OCI-LY1 (cell line): ENCODE measurements around the gene SEMA4C.

ENCODE experiments used
- H2AFZ ChIP-seq: fragments of 200-600 bp; sonication (generic), shearing (Covaris generic); 2 replicates; pipeline ENCODE4 v1.6.0; 2014; ENCODE audit warnings: antibody characterized with exemption, mild to moderate bottlenecking, low read length
- H3F3A ChIP-seq: fragments of 200-600 bp; sonication (generic), shearing (Covaris generic); 2 replicates; pipeline ENCODE4 v1.6.0; 2014; ENCODE audit warnings: mild to moderate bottlenecking, antibody characterized with exemption, low read length, moderate library complexity; ENCODE audit not compliant: insufficient read depth
- H3K27ac ChIP-seq: fragments of 200-600 bp; sonication (generic); 2 replicates; pipeline ENCODE4 v1.5.1; 2014; ENCODE audit warnings: low read length, mixed run types, mild to moderate bottlenecking, low read depth; ENCODE audit not compliant: poor library complexity, severe bottlenecking
- H3K27me3 ChIP-seq: fragments of 200-600 bp; sonication (generic); 2 replicates; pipeline ENCODE4 v1.6.0; 2014; ENCODE audit warnings: antibody characterized with exemption, mild to moderate bottlenecking, low read length, moderate library complexity; ENCODE audit not compliant: insufficient read depth
- H3K36me3 ChIP-seq: fragments of 200-600 bp; sonication (generic); 2 replicates; pipeline ENCODE4 v1.6.1; 2014; ENCODE audit warnings: mild to moderate bottlenecking, antibody characterized with exemption, low read length, moderate library complexity, mixed read lengths; ENCODE audit not compliant: insufficient read depth
- H3K4me1 ChIP-seq: fragments of 200-600 bp; sonication (generic); 2 replicates; pipeline ENCODE4 v1.5.1; 2014; ENCODE audit warnings: mild to moderate bottlenecking, low read length, moderate library complexity; ENCODE audit not compliant: insufficient read depth, severe bottlenecking
- H3K4me2 ChIP-seq: fragments of 200-600 bp; sonication (generic), shearing (Covaris generic); 2 replicates; pipeline ENCODE4 v1.6.1; 2014; ENCODE audit warnings: low read length
- H3K4me3 ChIP-seq: fragments of 200-600 bp; sonication (generic); 2 replicates; pipeline ENCODE4 v1.5.1; 2014; ENCODE audit warnings: low read length, low read depth, mild to moderate bottlenecking, mixed read lengths; ENCODE audit not compliant: poor library complexity, severe bottlenecking
- H3K79me2 ChIP-seq: fragments of 200-600 bp; shearing (Covaris generic); 2 replicates; pipeline ENCODE4 v1.6.1; 2016; ENCODE audit warnings: mixed run types, low read length, mixed read lengths; ENCODE audit not compliant: insufficient read depth
- H3K9ac ChIP-seq: fragments of 200-600 bp; sonication (generic), shearing (Covaris generic); 2 replicates; pipeline ENCODE4 v1.6.1; 2014; ENCODE audit warnings: mild to moderate bottlenecking, low read length, mixed read lengths
- H3K9me2 ChIP-seq: fragments of 200-600 bp; sonication (generic), shearing (Covaris generic); 2 replicates; pipeline ENCODE4 v1.6.1; 2014; ENCODE audit warnings: low read depth, mild to moderate bottlenecking, low read length, mixed read lengths
- H3K9me3 ChIP-seq: fragments of 200-600 bp; shearing (Covaris generic); 2 replicates; pipeline ENCODE4 v1.6.1; 2014; ENCODE audit warnings: low read length, mixed read lengths
- H4K20me1 ChIP-seq: fragments of 200-600 bp; sonication (generic), shearing (Covaris generic); 2 replicates; pipeline ENCODE4 v1.6.0; 2016; ENCODE audit warnings: mild to moderate bottlenecking, low read length; ENCODE audit not compliant: insufficient read depth
- CTCF ChIP-seq: fragments of 200-600 bp; sonication (generic), shearing (Covaris generic); IDR thresholded peaks from 2 replicates; pipeline ENCODE4 v1.5.1; 2017; ENCODE audit warnings: mild to moderate bottlenecking, antibody characterized with exemption, low read length, moderate library complexity, mixed read lengths
- EZH2 ChIP-seq: fragments of 200-600 bp; sonication (generic), shearing (Covaris generic); IDR thresholded peaks from 2 replicates; pipeline ENCODE4 v1.8.0; 2017; ENCODE audit warnings: borderline replicate concordance, mixed run types, mild to moderate bottlenecking, antibody characterized with exemption, low read length, moderate library complexity, mixed read lengths

SEMA4C gene

GRCh38 chr2:96888072-96889011 is 18.5 kb upstream of the SEMA4C start:
- H3K4me2 ChIP-seq = no peak overlapping the region
- no peaks in the 10 kb centered on the region for H3K27me3 ChIP-seq
- no peak overlapping the region for H3K9ac ChIP-seq
- no peak overlapping the region for H2AFZ ChIP-seq
- TF ChIP-seq EZH2 = no peak
- no peak for TF ChIP-seq CTCF
- H3K4me1 ChIP-seq = no peaks in the 10 kb centered on the region
- H3F3A ChIP-seq = no peaks in the 10 kb centered on the region
- no peaks in the 10 kb centered on the region for H3K36me3 ChIP-seq
- H4K20me1 ChIP-seq = no peaks in the 10 kb centered on the region
- H3K9me3 ChIP-seq = no peaks in the 10 kb centered on the region
- H3K27ac ChIP-seq = no peak overlapping the region
- no peaks in the 10 kb centered on the region for H3K79me2 ChIP-seq
- no peaks in the 10 kb centered on the region for H3K9me2 ChIP-seq
- no peak overlapping the region for H3K4me3 ChIP-seq

GRCh38 chr2:96887493-96888012 is 17.7 kb upstream of the SEMA4C start:
- Histone ChIP-seq H3K4me2 (no peak overlapping the region), H3K27ac (no peak overlapping the region), H3K79me2 (no peaks in the 10 kb centered on the region), H3F3A (no peaks in the 10 kb centered on the region), H2AFZ (no peak overlapping the region), H3K36me3 (no peaks in the 10 kb centered on the region), H3K27me3 (no peaks in the 10 kb centered on the region), H3K9me2 (no peaks in the 10 kb centered on the region), H3K4me3 (no peak overlapping the region), H3K9me3 (no peaks in the 10 kb centered on the region), H3K4me1 (no peaks in the 10 kb centered on the region), H3K9ac (no peak overlapping the region), H4K20me1 (no peaks in the 10 kb centered on the region)
- TF ChIP-seq CTCF (no peak), EZH2 (no peak)

- no peaks in the 10 kb centered on the region for H3K4me1 ChIP-seq
- H3K4me3 ChIP-seq = no peak overlapping the region
- no peaks in the 10 kb centered on the region for H3K36me3 ChIP-seq
- H3K9ac ChIP-seq = no peak overlapping the region
- H3K27me3 ChIP-seq = no peaks in the 10 kb centered on the region
- no peak overlapping the region for H3K27ac ChIP-seq
- H4K20me1 ChIP-seq = no peaks in the 10 kb centered on the region
- no peaks in the 10 kb centered on the region for H3K9me2 ChIP-seq
- no peaks in the 10 kb centered on the region for H3F3A ChIP-seq
- H3K4me2 ChIP-seq = no peak overlapping the region
- TF ChIP-seq CTCF (no peak), EZH2 (no peak)
- no peak overlapping the region for H2AFZ ChIP-seq
- H3K79me2 ChIP-seq = no peaks in the 10 kb centered on the region
- H3K9me3 ChIP-seq = no peaks in the 10 kb centered on the region
These were observed 15.8 kb upstream of the SEMA4C start for GRCh38 chr2:96885432-96886347.
